ENCODE measurements around the gene SSR1.

DNA sequence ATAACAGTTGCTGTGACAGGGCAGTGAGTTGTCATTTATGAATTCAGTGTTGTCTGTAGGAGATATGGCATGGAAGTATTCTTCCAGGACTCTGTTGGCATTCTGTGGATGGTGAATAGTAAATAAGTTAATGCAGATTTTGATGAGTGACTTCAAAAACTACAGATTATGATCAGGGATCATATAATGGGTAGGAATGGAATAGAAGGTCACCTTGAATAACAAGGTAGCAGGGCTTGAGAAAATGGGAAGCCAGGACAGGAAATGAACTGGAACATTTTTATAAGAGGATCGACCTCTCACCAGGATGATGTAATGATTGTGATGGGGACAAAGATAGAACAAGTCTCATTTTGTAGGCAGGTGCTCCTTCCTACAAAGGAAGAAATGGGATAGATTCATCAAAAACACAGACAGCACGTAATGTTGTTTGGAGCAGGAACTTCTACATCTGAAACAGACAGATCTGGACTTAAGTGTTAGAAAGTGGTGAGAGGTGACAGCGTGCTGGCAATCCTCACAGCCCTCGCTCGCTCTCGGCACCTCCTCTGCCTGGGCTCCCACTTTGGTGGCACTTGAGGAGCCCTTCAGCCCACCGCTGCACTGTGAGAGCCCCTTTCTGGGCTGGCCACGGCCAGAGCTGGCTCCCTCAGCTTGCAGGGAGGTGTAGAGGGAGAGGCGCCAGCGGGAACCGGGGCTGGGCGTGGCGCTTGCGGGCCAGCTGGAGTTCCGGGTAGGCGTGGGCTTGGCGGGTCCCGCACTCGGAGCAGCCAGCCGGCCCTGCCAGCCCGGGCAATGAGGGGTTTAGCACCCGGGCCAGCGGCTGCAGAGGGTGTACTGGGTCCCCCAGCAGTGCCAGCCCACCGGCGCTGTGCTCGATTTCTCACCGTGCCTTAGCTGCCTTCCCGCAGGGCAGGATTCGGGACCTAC, 30.8 kb upstream of the SSR1 start:
- TF ChIP-seq, protein P1, sequence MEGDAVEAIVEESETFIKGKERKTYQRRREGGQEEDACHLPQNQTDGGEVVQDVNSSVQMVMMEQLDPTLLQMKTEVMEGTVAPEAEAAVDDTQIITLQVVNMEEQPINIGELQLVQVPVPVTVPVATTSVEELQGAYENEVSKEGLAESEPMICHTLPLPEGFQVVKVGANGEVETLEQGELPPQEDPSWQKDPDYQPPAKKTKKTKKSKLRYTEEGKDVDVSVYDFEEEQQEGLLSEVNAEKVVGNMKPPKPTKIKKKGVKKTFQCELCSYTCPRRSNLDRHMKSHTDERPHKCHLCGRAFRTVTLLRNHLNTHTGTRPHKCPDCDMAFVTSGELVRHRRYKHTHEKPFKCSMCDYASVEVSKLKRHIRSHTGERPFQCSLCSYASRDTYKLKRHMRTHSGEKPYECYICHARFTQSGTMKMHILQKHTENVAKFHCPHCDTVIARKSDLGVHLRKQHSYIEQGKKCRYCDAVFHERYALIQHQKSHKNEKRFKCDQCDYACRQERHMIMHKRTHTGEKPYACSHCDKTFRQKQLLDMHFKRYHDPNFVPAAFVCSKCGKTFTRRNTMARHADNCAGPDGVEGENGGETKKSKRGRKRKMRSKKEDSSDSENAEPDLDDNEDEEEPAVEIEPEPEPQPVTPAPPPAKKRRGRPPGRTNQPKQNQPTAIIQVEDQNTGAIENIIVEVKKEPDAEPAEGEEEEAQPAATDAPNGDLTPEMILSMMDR (IDR thresholded peaks at IDR 0.05; ENCODE audit: low read depth, low read length, missing input control), result no peak
- no peak for TF ChIP-seq TAF1 (conservative IDR thresholded peaks at IDR 0.05)

Data from liver (tissue), 3 donors.